Left lobe of liver (tissue), 2 donors: ENCODE measurements around the gene HAO2. TPM values are rescaled to one million over a fixed set of nuclear protein-coding genes. Genes with fewer than 3 reads are reported as not detected.
"Not testable (repeated sequence)": the region's sequence is repeated elsewhere in the genome, so short reads cannot be mapped to it uniquely, and the experiment has no call there.

Source experiments
- ATAC-seq: fragments of 200-7000 bp; cut with Tn5 transposase; one replicate; pipeline ENCODE4 v1.9.1; 2020; ENCODE audit warnings: mild to moderate bottlenecking, moderate library complexity
- DNase-seq: peaks from one replicate; pipeline ENCODE4 v3.0.0-alpha.2; 2020; ENCODE audit warnings: low spot score
- total RNA-seq: library from RNA; stranded (reverse); gene quantifications from one replicate; pipeline ENCODE4 v1.2.1, GENCODE V29; 2021
- donor health status: DM: no; HTN: no; CAD: no; lungs with moderate emphysema.
- donor health status: DM: no; HTN: yes; CAD: no.

Gene HAO2
- 206 TPM for total RNA-seq

DNA sequence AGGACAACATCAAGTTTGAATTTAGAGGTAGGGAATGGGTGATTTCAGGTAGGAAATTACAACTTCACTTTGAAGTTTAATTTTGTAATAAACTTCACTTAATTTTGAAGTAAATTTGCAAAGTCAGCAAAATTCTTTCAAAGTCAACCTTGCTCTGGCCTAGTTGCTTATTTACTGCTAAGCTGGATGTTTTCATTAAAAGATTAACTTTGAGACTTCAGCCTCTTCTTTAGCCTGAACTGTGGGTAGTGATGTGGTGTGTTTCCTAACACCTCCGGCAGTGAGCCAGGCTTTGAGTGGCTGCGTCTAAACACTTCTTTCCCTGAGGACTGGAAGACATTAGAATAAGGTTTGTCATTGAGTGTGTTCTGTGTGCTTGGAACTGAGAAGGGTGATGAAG is at the start of gene HAO2:
TSS of gene HAO2 (plus strand) at position 232 of the 400 bp plus-strand sequence. CDS start 12,301 bp downstream, outside the sequence.
- DNase-seq: peak; percentile 82
- ATAC-seq: peak; percentile 61

DNA sequence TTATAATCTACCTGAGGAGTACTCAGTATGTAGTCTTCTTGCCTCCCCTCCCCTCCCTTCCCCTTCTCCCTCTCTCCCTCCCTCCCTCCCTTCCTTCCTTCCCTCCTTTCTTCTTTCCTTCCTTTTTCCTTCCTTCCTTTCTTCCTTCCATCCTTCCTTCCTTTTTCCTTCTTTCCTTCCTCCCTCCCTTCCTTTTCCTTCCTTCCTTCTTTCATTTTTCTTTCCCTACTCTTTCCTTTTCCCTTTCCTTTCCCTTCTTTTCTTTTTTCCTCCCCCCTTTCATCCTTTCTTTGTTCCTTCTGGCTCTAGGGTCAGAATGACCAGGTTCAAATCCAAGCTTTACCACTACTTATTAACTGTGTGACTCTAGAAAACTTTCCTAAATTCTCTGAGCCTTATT is 48.5 kb upstream of the HAO2 start:
- ATAC-seq (no peak), DNase-seq (no peak)

DNA sequence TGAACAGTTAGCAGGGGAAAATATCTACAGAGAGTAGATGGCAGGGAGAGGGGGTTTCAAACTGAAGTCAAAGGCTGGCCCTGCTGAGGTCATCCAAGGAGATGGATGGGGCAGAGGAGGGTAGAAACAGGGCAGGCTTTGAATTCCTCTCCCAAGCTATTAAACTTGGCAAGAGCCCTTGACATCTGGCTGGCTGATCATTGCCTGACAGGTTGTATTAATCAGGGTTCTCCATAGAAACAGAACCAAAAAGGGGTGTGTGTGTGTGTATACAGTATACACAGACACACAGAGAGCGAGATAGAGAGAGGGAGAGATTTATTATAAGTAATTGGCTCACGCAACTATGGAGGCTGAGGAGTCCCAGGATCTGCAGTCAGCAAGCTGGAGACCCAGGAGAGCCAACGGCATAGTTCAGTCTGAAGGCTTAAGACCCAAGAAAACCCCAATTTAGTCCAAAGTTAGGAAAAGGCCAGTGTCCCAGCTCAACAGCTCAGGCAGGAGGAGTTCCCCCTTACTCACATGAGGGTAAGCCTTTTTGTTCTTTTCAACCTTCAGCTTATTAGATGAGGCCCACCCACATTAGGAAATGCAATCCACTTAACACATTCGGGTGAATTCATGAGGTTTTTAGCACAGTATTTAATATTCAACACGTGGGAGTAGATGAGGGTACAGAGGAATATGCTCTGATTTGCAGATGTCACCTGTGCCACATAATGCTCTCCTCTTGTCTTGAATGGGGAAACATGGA is 46.7 kb upstream of the HAO2 start:
- no peak for DNase-seq

DNA sequence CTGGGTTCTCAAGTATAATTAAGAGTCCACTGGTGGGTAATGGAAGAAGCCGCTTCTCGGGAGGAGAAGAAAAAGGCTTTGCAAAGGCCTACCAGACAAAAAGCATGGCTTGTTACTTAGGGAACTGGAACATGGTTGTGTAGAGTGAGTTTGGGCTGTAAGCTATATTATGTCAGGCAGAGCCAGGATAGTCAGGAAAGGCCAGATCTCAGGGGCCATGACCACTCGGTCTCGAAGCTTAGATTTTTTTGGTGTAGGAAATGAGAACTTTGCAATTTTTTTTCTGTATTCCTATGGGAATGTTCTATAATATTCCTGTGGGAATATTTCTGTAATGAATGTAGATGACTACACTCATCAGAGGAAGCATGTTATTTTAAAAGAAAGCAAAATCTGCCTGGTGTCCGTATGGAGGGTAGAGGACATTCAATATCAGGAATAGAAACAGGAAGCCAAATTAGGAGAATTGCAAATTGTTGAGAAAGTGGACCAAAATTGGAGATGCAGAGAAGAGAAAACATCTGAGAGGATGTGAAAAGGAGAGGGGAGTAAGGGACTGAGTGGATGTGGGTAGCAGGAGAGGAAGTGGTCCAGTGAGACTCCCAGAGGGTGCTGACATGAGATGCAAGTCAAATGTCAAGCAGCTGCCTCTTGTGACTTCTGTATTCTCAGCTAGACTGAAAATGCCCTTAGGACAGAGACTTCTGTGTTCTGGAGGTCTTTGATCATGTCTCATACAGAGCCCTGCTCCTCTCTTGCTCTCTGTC is 45.2 kb upstream of the HAO2 start:
- no peak for DNase-seq
- no peak for ATAC-seq

More for the DNA sequence above, 46.7 kb upstream of the HAO2 start:
- ATAC-seq: no peak

DNA sequence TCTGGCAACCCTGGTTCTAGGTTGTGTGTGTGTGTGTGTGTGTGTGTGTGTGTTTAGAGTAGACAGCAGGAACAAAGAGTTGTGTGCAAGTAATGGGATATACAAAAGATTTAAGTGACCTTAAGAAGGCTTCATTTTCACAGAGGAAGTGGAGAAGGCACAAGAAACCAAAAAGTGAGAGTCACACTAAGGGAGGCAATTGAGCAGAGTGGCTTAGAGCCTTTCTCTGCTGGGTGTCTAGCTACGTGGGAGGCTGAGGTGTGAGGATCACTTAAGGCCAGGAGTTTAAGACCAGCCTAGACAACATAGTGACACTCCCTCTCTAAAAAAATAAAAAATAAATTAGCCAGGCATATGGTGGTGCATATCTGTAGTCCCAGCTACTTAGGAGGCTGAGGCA is 44.4 kb upstream of the HAO2 start:
- DNase-seq (no peak), ATAC-seq (no peak)

DNA sequence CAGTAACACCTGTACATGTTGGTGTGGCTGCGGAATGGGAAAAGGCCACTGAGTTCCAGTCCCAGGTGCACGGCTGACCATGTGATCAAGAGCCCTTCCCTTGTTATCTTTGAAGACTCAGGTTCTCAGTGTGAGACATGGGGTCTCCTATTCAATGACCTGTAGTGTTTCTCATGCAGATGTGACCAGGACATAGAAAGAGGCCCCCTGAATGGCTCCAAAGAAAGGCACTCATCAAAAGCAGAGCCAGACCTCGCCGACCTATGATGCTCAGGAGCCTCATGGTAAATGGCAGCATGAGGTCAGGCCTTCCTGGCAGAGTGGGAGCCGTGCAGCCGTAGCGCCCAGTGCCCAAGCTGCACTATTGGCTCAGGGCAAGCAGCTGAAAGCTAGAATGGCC is 42.3 kb upstream of the HAO2 start:
- DNase-seq: no peak
- peak; percentile 52 for ATAC-seq

DNA sequence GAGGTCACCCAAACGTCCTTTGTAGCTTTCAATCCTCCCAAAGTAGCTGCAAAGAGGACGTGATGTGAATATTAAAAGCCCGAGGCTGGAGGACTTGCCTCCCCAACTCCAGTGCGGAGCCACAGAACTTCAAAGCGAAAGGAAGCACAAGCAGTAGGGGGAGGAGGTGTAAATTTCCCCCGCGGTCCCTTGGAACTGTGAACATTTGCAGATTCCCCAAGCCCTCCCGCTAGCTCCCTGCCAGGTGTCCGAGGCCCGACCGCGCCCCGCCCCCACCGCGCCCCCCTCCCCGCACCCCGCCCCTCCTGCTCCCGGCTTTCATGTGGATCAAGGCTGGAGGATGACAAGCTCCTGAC is 41.5 kb upstream of the HAO2 start:
- peak; percentile 60 for DNase-seq
- ATAC-seq: peak; percentile 55

DNA sequence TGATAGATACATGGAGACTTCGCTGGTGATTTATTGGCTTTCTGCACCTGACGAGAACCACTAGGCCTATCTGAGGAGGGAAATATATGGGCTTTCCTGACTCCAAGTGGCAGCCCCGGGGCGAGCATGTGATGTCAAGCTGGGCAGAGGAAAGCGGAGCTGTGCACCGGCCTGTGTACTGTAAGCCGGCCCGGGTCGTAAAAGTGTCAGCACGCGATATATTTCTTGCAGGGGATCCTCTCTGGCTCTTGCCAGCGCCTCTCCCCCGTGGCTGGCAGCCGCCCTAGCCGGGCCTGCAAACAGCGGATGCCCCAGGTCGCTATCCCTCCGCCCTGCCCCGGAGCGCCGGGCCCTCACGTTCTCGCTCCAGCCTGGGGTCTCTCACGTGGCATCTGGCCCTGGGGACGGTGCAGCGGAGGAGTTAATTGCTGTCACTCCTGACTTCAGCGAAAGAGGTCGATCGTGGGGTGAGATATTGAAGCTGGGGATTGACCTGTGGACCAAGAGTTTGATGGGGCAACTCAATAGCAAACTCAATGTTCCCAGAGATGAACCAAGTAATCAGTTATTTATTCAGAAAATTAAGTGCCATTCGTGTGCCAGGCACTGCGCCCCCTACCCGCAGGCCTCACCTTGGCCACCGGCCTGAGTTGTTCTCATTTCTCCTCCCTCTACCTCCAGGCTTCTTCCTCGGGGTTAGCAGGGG is 41.0 kb upstream of the HAO2 start:
- DNase-seq (peak; percentile 76), ATAC-seq (peak; percentile 72)

DNA sequence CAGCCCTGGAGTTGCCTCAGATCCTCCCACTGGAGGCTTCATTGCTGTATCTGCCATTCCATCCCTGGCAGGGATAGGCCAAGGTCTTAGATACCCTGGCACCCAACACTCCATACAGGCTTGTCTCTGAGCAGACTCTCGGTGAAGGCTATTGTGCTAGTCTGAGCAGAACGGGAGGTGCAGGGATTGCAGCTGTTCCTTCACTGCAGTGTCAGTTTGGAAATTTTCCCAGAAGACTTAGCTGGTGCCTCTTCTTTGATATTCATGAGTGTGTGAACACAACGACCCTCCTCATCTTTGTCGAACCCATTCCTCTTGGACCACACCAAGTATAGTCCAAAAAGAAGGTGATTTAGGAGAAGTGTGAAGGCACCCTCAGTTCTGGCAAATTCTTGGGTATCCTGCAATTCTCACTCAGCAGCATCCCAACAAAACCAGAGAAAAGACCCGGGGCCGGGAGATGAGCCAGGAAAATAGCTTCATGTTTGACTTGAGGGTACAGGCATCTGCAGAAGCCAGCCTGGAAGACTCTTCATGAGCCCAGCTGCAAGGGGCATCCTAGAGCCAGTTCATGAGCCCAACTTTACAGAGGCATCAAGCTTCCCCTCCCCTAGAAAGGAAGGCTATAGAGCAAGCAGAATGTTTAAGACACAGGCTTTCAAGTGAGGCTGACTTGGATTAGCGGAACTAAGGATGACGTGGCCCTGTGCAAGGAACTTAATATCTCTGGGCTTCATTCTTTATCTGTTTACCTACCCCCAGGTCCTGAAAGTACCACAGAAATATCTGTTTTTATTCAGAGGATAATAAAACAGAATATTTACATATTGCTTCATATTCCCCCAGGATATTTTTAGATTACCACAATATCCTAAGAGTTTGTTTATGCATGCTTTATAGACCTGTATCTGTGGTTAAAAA is 38.8 kb upstream of the HAO2 start:
- DNase-seq (no peak), ATAC-seq (no peak)

DNA sequence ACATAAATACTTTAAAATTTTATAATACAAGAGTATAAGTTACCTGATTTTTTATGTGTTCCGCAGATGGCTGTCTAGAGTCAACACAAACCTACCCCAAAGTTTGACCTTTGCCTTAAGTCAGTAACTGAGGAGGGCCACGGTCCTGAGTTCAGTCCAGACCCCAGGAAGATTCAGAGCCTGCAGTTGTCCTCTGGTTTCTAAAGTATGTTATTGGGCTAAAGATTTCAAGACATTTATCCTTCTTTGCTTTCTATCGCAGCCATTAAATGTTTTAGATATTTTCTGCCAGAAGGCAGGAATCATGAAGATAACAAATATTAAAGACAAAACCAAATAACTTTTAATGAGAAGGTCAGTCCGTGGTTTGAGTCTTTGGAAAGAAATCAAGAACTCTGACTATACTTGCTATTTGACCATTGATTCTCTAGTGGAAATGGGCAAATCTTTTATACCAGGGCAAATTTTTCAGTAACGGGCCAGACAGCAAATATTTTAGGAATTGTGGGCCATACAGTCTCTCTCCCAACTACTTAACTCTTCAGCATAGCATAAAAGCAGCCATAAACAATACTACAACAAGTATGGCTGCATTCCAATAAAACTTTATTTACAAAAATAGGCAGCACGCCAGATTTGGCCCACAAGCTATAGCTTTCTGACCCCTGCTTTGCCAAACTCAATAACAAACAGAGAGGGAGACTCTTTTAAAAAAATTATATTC is 38.0 kb upstream of the HAO2 start:
- ATAC-seq (no peak), DNase-seq (no peak)

DNA sequence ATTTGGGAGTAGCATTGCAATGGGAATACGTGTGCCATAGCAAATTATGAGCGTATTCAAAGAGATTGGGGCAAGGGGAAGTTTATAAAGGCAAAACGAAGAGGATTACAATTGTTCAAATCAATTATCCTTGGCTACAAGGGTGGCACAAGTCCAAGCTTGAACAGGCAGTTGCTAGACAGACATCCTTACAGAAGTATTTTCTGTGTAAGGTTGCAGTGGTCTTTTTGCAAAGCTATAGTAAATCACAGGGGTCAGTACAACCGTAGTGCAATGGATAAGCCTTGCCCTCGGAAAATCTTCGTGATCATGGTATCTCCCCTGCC is 37.4 kb upstream of the HAO2 start:
- DNase-seq: no peak
- ATAC-seq: no peak

DNA sequence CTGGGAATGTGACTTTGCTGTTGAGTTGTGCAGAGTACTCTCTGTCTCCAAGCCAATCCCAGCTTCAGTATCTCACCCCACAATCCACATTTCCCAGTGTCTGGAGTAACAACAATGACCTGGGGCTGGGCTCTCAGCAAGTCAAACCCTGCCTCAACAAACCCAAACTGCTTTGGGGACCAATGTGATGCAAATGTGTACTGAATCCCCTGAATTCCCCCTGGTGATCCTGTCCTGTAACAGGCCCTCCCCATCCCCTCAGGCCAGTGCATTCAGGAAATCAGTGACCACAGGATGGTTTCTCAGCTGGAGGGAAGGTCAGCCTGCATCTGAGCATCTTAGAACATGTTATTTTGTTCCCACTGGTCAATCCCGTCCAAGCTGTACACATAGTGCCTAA is 36.7 kb upstream of the HAO2 start:
- DNase-seq: no peak
- no peak for ATAC-seq

DNA sequence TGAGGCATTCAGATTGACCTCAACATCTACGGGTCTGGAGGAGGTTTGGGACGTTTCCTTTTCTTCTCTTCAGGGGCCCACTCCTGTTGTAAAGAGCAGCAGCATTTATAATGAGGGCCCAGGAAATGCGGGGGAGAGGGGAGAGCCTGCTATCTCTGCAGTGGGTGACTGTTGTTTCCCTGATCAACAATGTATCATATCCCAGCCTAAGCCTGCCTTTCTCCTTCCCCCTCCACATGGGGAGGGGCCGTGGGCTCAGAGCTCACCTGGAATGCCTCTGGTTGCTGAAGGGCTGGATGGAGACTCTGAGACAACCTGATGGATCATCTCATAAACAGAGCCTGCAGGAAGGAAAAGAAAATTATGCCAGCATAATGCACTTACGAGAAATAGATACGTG is 36.0 kb upstream of the HAO2 start:
- ATAC-seq (no peak), DNase-seq (no peak)

DNA sequence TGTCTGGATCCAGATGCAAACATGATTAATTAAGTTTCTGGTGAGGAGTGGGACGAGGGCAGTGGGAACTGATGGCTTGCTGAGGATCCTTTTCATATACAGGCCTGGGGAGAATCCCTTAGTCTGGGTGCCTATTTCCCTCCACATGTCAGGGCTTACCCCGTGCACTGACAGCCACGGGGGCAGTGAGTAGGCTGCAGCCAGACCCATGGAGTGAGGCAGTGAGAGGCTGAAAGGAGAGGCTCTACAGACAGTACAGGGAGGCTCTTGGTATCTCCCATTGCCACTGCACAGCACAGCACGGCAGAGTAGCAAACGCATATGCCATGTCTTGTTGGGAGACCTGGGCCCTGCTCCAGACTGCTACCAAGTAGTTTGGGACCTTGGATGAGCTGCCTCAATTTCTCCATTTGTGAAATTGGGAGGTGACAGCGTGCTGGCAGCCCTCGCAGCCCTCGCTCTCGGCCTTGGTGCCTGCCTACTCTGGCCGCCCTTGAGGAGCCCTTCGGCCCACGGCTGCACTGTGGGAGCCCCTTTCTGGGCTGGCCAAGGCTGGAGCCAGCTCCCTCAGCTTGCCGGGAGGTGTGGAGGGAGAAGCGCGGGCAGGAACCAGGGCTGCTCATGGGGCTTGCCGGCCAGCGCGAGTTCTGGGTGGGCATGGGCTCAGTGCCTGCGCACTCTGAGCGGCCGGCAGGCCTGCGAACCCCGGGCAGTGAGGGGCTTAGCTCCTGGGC is 35.3 kb upstream of the HAO2 start:
- ATAC-seq: peak; percentile 9
- no peak for DNase-seq

DNA sequence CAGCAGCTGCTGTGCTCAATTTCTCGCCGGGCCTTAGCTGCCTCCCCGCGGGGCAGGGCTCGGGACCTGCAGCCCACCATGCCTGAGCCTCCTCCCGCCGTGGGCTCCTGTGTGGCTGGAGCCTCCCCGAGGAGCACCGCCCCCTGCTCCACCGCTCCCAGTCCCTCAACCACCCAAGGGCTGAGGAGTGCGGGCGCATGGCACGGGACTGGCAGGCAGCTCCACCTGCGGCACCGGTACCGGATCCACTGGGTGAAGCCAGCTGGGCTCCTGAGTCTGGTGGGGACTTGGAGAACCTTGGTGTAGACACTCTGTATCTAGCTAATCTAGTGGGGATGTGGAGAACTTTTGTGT is 34.7 kb upstream of the HAO2 start:
- DNase-seq, ATAC-seq: not testable (repeated sequence)

DNA sequence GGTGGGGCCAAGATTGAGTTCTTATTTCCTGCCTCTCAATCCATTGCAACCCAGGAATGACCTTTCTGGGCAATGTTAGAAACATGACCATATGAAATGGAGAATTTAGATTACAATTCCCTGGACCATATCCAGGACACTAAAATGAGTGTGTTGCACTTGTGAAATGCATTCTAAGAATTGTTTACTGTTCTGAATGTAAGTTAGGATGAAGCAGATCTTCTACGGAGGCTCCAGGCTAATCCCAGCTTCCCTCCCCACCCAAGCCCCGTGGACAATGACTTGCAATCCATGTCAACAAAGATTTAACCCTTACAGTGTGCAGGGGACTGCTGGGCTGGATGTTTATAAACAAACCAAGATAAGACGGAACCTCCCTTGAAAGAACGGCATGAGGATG is 31.7 kb upstream of the HAO2 start:
- no peak for DNase-seq
- ATAC-seq: no peak

DNA sequence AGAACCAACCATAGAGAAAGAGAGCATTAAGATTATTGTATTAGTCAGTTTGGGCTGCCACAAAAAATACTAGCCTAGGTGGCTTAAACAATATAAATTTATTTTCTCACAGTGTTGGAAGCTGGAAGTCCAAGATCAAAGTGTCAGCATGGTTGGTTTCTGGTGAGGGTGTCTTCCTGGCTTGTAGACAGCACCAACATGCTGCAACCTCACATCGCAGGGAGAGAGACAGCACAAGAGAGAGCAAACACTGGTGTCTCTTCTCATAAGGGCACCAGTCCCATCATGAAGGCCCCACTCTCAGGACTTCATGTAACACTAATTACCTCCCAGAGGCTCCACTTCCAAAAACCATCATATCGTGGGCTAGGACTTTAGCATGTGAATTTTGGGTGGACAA is 30.6 kb upstream of the HAO2 start:
- ATAC-seq (no peak), DNase-seq (no peak)

DNA sequence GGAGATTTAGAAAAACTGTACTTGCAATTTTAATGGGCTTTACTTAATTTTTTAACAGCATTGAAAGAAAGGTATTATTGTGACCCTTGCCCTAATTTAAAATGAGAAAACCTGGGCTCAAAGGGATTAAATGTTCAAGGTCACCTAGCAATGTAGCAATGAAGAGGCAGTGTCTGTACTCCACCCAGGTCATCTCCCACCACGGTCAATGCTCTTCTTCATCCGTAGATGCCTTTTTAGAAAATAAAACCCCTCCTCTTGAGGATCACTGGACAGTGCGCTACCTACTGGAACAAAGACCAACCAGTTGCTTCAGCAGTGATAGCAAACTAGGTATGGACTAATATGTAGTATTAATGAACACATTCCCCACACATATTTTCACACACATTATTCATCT is 29.8 kb upstream of the HAO2 start:
- ATAC-seq (no peak), DNase-seq (no peak)

DNA sequence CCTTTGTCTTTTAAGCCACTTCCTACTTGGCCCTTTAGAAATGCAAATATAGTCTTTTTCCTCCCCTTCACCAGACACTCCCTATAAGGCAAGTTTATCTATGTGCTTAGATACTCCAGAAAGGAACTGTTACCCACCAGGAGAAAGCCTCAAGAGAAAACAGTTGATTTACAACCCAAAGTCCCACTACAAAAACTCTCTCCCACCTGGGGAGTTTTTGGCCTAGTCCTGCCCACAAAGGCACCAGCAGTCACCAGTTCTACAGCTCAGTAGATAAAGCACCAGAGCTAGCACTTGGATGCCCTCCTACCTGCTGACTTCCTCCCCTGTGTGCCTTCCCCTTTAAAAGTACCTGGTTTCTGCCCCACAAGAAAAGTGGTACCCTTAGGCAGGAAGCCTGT is 27.7 kb upstream of the HAO2 start:
- DNase-seq (no peak), ATAC-seq (peak; percentile 35)
